Pons (tissue), 1 donor: ENCODE data around the gene OR3A3.

Experiments used
- DNase-seq: peaks from one replicate; pipeline ENCODE4 v3.0.0-alpha.2; 2016; ENCODE audit warnings: low spot score

OR3A3 gene

GRCh38 chr17:3472137-3472536 is 61.0 kb downstream of the OR3A3 start:
- no peak for DNase-seq
